Measurements from ENCODE around the gene CLDN7.

Gene CLDN7

DNA sequence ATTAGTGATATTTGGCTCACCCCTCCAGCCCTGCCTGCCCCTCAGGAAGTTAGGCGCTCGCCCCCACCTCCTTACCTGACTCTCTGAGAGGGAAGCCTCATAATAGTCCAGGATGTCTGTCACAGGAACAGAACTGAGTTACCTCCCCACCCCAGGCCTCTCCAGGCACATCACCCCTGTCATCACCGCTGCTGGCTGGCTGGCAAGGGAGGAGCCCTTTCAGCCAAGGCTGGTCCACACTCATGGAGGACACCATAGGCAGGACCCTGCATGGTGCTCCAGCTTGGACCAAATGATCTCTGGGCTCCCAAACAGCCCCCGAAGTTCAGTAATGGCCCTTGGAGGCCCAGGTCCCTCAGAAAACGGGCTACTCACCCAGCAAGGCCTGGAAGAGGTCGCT, 44.1 kb downstream of the CLDN7 start:
- no peak for DNase-seq

DNA sequence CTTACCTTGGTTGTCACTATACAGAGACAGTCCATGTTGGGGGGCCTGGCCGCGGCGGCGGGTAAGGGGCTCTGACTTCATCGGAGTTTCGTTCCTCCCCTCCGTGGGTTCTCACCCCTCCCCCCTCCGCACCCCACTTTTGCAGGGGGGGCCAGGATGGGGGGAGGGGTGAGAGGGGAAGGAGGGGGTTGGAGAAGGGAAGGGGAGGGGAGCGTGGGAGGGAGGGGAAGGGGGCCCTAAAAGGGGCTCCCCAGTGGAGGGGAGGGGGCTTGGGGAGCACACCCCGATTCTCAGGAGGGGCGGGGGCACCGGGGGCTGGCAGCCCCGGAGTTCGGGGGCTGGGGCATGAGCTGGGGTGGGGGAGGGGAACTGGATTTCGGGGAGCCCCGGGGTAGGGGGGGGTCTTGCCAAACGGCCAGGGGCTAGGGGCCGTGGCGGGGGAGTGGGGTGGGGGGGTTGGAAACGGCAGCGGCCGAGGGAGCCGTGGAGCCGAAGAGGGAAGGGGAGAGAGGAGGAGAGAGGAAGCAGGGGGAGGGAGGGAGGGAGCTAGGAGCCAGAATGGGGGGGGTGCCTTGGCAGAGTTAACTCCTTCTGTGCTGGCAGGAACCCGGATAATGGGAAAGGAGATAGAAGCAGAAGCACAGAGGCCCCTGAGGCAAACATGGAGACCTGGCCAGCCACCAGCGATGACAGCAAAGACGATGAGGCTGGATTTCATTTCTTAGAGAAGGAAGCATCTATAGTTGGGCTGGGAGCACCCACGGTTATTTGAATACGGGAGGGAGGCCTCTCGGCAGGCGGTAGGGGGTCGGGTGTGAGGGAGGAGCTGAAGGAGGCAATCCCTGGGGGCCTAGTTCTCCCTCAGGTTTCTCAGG, 44.9 kb downstream of the CLDN7 start:
- DNase-seq: no peak

DNA sequence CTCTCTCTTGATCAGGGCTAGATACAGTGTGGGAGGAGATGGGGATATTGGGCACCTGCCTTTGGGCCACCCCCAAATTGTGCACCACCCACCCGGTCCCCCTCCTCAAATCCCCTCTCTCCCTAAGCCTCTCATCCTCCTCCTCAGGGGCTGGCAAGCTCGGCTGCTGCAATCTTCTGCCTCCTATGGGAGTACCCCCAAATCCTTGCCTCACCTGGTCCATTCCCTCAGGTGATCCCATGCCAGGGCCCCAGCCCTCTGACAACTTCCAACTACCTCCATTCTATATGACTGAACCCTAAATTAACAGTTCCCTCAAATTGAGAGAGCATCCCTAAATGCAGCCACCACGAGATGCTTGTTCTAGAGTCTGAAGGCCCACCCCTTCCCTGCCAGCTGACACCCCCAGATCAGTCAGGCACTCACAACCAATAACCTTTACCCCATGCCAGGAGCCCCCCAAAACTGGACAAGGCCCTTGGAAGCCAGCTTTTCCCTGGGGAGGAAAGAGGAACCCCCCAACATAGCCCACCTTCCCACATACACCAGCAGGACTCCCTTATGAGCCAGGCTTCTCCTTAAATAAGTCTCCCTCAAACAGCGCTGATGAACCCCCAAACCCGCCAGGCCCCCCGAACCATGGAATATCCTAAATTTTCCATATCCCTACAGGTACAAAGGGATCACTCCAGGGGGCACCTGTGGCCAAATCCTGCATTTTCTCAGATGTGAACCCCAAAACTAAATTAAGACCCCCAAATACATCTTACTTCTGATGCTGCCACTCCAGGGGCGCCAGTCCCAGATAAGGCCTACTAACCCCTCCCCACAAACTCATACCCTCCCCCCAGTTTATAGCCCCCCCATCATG, 45.8 kb downstream of the CLDN7 start:
- DNase-seq: no peak

DNA sequence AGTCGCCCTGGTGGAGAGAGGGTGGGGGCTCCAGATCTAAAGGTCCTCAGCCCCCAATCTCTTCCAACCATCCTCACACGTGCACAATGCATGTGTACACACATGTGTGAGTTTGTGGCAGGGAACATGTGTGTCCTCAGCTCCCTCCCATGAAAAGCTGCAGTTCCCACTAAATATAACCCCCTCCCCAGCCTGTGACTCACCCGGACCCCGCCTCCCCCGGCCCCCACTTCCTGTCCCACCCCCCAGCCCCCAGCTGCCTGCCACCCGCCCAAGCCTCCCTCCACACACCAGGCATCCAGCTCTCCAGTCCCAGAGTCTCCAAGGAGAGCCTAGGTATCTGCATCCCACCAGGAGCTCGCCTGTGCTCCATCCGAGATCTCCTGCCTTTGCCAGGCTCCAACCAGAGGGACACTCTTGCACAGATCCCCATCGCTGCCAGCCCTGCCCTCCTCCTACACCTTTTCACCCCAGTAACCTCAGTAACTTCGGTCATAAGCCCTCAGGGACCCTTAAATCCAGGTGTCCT, 46.6 kb downstream of the CLDN7 start:
- no peak for DNase-seq

DNA sequence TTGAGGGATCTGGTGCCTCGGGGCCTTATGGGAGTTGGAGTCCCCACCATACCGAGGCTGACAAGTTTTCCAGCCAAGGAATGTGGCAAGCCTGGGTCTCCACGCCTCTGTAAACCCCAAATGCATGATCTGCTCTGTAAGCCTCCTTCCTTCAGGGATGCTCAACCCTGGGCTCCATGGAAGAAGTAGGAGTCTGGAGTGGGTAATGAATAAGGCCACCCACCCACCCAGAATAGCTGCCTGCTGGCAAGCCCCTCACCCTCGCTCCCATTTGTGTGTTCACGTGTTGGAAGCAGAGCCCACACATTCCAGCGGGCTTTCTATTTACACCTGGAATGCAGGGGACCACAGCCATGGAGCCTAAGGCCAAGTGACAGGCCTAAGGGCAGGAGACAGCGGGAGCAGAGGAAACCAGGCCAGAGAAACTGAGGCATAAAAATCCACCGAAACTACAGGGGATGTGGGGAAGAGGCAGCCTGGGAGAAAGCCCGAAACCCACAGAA, 47.1 kb downstream of the CLDN7 start:
- no peak for DNase-seq

DNA sequence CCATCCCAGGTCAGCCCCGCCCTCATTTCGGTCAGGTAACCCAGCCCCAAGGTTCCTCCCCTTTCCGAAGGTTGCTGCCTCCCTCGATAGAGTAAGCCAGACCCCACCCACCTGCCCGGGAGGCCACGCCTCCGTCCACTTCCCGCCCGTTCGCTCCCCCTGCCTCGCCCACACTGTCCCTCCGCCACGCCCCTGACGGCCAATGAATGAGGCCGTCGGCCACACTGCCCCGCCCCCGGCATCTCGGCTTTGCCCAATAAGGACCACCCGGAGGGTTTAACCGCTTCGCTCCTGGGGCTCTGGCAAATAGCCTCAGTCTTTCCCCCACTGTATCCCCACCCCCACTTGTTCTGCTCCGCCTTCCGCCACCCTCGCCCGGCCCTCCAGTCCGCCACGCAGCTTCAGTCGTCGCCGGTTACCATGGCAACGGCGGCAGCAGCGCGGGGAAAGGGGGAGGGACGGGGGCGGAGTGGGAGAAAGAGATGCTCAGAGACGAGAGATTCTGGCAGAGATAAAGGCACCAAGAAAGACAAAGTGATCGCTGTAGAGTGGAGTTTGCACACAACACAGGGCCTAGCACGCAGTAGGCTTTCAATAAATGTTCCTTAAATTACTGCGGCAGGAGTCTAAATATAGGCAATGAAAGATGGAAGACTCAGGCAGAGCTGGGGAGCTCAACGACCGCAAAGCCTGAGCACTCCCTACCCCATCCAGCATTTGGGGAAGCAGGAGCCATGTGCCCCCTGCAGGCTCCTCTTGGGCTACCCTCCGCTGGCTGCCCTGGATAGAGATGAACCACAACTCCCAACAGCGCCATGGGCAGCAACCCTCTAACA, 47.8 kb downstream of the CLDN7 start:
- peak; percentile 77 for DNase-seq

DNA sequence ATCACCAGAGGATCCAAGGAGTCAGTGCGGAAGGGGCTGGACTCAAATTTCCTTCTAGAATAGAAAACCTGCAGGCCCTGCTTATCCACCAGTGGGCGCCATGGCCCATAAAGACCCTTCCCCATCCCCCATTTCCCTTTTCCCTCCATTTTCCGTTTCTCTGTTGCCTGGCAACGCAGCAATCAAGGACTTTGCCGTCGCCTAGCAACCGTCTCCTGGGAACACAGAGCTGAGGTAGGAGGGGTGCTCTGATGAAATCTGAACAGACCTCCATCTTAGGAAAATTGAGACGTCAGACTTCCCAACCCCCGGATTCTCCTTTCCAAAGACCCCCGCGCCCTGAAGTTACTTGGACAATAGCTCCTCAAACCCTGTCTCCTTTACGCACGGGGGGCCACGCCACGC, 48.4 kb downstream of the CLDN7 start:
- DNase-seq: peak; percentile 55

DNA sequence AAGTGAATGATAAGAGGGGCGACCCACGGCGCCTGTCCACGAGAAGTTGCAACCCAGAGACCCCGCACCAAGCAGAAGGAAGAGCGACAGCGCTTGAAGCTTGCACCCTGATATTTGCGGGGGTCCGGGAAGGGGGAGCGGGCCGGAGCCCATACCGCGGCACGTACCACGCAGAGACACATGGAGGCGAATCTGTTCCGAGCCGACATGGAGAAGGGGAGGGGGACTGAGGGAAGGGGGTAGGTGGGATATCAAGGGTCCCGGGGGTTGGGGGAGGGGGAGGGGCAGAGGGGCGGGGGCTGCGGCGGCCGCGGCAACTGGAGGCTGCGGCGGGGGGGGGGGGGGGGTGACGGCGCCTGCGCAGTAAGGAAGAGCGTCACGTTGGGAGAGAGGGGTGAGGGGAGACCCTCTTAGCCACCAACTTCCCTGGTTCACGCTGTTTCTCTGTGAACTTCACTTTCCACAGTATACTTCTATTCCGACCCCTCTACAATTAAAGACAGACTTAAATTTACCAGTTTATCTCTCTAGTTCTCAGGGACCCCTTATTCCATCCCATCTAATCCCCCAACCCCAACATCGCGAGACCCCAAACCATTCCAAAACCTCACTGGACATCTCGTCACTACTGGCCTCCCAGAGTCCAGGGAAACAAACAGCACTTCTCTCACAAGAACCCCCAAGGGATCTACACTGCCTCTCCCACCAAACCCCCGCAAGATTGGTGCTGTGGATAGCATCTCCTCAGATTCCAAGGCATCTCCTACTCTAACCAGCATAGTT, 50.6 kb downstream of the CLDN7 start:
- no peak for DNase-seq
